LNCaP clone FGC (cell line): Measurements from ENCODE around the gene CUTA.

Source experiments
- DNase-seq: peaks from one replicate; pipeline ENCODE4 v3.0.0-alpha.2; 2011; ENCODE audit warnings: low read depth
- H3K4me3 ChIP-seq: 2 replicates; pipeline ENCODE4 v1.5.1; 2011; ENCODE audit warnings: mild to moderate bottlenecking, low read depth, low read length, control low read depth
- TF ChIP-seq, protein P1 (sequence below): IDR thresholded peaks from 2 replicates; pipeline ENCODE4 v1.5.1; 2012; ENCODE audit warnings: mild to moderate bottlenecking; ENCODE audit not compliant: control insufficient read depth, insufficient read depth; ENCODE audit errors: extremely low read depth

CUTA gene

DNA sequence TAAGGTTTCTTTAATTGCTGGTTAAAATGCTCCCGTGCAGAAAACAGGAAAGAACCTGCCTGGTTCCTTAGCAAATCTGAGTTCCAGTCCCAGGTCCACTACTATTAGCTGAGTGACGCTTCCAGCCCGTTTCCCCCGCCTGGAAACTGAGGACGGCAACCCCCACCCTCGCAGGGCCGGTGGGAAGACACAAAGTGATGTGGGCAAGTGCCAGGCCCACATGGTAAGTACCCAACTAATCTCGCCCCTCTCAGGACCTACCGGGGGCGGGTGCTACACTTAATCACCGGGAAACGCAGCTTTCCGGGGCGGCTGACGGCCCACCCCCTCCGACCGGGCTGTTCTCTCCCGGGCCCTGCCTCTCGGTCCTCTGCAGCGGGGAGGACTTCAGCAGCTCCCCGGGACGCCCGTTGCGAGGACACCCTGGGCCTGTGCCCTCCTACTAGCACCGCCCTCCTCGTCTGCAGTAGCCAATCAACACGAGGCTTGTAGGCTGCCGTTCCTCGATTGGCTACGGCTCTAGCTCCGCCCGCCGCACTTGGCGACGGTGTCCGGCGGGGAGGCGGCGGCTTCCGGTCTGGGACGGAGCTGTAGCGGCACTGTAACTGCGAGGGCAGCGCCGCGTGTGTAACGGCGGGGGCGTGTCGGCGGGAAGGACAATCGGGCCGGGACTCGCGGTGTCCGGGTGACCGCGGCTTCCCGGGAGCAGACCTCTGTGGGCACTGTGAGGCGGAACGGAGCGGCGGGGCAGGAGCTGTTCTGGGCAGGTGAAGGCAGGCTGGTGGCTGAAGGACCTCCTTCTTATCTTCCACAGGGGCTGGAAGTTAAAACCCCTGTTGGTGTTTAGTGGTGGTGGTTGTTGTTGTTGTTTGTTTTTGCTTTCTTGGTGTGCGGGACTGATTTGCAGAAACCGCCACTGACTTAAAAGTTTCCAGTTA lies 36.4 kb upstream of the CUTA start, which contains the start of gene ZBTB9:
TSS of gene ZBTB9 (plus strand) at position 568 of the 938 bp plus-strand sequence. CDS start 525 bp downstream, outside the sequence.
- peak; percentile 88 for DNase-seq
- TF ChIP-seq, protein P1, sequence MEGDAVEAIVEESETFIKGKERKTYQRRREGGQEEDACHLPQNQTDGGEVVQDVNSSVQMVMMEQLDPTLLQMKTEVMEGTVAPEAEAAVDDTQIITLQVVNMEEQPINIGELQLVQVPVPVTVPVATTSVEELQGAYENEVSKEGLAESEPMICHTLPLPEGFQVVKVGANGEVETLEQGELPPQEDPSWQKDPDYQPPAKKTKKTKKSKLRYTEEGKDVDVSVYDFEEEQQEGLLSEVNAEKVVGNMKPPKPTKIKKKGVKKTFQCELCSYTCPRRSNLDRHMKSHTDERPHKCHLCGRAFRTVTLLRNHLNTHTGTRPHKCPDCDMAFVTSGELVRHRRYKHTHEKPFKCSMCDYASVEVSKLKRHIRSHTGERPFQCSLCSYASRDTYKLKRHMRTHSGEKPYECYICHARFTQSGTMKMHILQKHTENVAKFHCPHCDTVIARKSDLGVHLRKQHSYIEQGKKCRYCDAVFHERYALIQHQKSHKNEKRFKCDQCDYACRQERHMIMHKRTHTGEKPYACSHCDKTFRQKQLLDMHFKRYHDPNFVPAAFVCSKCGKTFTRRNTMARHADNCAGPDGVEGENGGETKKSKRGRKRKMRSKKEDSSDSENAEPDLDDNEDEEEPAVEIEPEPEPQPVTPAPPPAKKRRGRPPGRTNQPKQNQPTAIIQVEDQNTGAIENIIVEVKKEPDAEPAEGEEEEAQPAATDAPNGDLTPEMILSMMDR: no peak
- H3K4me3 ChIP-seq: peak within 1 kb of the TSS; percentile 99

DNA sequence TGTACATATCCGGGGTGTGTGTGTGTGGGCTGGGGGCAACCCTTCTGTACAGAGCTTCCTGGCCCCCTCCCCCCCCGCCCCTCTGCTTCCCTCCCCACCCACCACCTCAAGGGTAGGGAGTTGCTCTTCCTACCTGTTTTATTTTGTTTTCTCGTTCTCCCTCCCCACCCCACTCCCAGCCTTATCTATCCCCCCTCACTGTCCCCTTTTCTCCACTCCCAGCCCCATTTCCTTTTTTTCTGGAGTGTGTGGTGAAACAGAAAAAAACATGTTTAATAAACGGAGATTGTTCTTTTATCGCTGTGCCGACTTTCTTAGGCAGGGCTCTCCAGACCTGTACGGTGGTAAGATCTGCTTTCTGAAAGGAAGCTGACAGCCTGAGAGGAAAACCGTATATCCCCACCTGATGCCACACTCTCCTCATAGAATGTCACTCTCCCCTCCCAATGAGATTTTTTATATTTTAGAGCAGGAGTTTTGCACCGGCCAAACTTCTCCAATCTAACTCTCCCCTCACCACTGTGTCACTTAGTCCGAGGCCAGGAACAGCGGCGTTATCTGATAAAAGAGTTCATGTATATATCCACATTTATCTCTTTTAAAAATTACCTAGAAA lies 35.6 kb upstream of the CUTA start:
- no peak for DNase-seq
- peak overlapping the region; percentile 99 for H3K4me3 ChIP-seq
- TF ChIP-seq, protein P1: no peak

DNA sequence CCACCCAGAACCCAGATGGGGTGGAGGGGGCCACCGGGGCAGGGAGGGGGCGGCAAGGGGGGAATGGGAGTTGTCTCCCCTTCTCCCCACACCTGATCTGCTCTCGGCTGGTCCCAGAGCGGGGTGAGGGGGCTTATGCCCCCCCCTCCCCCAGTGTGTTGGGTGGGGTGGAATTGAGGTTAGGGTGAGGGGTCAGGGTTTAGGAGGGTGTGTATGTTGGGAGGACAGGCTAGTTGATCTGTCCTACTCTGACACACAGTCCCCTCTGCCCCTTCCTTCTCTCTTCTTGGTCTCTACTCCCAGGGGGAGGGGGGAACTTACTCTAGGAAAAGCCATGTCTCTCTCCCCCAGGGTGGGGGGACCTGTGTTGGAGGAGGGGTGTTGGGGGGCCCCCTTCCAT lies 34.6 kb upstream of the CUTA start:
- no peak overlapping the region for H3K4me3 ChIP-seq
- TF ChIP-seq, protein P1: no peak
- no peak for DNase-seq

DNA sequence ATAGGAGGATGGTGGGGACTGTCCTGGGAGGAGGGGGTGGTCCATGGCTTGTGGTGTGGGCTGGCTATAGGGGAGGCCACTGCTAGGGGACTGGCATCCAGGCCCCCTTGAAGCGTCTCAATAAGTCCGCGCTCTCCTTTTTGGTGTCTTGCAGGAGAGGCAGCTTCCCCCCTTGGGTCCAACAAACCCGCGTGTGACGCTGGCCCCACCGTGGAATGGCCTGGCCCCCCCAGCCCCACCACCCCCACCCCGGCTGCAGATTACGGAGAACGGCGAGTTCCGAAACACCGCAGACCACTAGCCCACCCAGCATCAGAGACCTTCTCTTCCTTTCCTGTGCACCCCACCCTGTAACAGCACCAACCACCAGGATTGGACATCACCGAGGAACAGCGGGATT lies 33.7 kb upstream of the CUTA start:
- no peak overlapping the region for H3K4me3 ChIP-seq
- no peak for DNase-seq
- TF ChIP-seq, protein P1: no peak

DNA sequence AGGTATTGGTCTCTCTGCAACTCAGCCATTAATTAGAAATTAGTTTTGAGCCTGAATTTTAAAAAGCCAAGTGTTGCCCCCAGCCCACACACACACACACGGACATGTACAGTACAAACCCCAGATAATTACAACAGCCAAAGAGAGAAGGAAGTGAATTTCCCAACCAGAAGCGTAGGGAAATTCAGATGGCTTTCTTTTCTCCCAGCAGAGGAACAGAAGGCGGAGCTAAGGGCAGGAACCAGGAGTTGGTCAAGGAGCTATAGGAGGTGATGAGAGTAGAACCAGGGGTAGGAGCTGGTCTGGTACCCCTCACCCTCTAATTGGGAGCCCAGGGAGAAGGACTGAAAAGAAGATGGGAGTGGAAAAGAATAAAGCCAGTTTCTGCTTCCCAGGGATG lies 32.5 kb upstream of the CUTA start:
- no peak overlapping the region for H3K4me3 ChIP-seq
- no peak for DNase-seq
- TF ChIP-seq, protein P1: no peak

DNA sequence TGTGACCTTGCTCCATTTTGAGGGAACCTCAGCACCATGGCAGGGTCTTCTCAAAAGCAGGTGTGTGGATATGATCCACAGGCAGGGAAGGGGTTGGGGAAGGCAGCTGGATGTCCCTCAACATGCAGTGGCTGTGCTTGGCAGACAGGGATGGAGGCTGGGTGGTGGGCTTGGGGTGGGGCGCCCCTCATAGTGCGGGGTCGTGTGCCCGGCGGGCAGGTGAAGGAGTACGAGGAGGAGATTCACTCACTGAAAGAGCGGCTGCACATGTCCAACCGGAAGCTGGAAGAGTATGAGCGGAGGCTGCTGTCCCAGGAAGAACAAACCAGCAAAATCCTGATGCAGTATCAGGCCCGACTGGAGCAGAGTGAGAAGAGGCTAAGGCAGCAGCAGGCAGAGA lies 28.4 kb upstream of the CUTA start:
- no peak for DNase-seq
- H3K4me3 ChIP-seq: no peak overlapping the region
- TF ChIP-seq, protein P1: no peak
